HG03378 (cell line): Measurements from ENCODE around the gene TTLL1.
"Not testable (repeated sequence)": the region's sequence is repeated elsewhere in the genome, so short reads cannot be mapped to it uniquely, and the experiment has no call there.

Experiments
- ATAC-seq: cut with Tn5 transposase; IDR thresholded peaks from one replicate; pipeline ENCODE4 v1.9.1; 2021; ENCODE audit warnings: mild to moderate bottlenecking, moderate library complexity; ENCODE audit not compliant: unreplicated experiment

The TTLL1 gene

DNA sequence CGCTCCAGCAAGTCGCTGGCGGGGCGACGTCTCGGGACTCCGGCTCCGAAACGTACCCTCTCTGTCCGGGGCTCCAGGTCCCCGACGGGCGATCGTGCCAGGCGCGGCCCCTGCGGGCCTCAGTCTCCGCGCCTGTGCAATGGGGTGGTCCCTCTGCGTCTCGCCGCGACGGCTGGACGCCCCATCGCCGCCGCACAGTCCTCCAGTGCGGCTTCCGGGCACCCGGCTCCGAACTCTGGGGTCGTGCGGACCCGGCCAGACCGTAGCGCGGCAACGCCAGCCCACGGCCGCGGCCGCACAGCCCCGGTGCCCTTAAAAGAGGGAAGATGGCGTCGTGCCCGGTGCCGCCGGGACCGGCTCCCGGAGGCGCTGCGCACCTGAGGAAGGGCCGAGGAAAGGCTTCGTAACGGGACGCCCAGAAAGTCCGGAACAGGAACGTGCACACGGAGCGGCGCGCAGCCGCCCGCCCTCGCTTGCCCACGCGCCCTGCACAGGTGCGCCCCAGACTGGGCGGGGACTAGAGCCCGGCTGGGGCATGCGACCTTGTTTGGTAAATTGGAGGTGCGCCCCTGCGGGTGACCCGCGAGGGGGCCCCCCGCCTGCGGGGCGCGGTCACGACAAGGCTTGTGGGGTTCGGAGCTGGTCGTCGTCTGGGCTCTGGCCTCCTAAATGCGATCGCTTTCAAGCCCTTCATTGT is 21.9 kb upstream of the TTLL1 start:
- ATAC-seq = no peak

DNA sequence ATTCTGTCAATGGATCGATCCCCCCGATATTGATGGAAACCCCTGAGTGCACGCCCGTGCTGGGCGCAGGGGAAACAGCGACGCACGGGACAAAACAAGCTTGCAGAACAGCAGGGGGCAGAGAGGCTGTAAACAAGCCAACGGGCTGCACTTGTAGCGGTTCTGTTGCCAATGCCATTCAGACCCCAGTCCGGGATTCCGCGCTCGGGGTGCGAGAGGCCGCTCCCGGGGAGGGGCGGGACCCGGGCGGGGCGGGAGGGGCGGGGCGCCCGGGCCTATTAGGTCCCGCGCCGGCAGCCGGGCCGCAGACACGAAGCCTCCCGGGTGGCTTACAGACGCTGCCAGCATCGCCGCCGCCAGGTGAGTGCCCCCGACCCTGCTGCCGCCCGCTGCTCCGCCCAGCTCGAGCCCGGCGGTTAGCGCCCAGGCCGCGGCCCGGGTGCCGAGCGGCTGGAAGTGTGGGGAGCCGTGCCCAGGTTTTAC is 21.3 kb upstream of the TTLL1 start, which contains the start of gene BIK:
Gene BIK (plus strand): TSS at position 307 of the 483 bp plus-strand sequence. CDS start 13,273 bp downstream, outside the sequence.
- ATAC-seq = no peak

DNA sequence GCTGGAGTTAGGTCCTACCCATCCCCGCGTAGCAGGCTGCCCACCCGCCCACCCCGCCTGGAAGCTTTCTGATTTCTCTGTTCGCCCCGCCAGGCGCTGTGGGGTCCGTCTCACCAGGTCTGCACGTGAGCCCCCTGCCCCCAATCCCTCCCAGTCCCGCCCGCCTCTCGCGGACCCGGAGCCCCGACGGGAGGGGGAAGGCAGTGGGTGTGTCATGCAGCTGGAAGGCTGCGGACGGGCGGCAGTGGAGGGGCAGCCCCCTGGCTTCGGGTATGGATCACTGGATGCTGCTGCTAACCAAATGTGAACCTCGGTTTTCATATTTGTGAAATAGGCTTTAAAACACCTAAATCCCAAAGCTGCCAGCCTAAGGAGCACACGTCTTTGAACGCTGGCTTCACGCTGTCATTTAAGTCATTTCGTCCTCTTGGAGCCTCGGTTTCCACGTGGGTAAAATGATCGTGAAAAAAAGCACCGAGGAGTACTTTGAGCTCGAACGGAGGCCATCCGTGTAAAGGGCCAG is 20.8 kb upstream of the TTLL1 start:
- ATAC-seq = no peak

DNA sequence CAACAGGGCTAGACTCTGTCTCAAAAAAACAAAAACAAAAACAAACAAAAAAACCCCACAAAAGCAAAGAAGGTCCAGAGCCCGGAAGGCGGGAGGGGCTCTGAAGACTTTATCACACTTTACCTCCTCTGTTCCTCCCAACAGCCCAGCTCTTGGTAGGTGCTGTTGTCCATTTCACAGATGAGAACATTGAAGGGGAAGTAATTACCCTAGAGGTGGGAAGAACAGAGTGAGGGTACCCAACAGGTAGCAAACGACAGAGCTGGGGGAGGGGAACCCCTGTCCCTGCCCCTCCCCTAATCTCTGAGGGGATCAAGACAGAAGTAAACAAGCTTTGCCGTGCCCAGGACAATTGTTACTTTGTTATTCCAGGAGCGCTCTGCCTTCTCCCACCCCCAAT is 20.3 kb upstream of the TTLL1 start:
- no peak for ATAC-seq

DNA sequence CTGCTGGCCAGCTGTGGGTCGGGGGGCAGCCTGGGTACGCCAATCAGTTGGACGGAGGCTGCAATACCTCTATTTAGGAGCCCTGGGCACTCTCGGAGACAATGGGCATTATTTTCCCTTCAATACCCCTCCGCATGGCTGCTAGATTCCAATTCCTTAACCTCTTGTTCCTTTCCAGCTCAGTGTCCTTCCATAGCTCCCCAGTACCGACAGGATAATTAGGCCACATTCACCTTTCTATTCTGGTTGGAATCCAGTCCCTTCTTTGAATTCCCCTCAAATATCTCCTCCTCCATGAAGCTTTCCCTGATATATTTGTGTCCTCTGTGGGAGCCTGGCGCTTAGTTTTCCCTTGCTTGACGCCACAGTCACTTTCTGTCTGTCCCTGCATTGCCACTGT is 17.1 kb upstream of the TTLL1 start:
- ATAC-seq = no peak

DNA sequence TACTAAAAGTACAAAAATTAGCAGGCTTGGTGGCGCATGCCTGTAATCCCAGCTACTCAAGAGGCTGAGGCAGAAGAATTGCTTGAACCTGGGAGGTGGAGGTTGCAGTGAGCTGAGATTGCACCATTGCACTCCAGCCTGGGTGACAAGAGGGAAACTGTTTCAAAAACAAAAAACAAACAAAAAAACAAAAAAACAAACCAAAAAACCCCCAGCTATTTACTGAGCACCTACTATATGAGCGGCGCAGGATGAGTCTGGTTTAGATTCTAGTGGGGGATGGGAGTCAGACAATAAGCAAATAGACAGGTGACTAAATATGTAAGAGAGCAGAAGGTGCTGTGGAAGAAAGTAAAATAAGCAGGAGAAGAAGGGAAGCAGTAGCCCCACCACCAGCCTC is 15.8 kb upstream of the TTLL1 start:
- ATAC-seq = not testable (repeated sequence)

DNA sequence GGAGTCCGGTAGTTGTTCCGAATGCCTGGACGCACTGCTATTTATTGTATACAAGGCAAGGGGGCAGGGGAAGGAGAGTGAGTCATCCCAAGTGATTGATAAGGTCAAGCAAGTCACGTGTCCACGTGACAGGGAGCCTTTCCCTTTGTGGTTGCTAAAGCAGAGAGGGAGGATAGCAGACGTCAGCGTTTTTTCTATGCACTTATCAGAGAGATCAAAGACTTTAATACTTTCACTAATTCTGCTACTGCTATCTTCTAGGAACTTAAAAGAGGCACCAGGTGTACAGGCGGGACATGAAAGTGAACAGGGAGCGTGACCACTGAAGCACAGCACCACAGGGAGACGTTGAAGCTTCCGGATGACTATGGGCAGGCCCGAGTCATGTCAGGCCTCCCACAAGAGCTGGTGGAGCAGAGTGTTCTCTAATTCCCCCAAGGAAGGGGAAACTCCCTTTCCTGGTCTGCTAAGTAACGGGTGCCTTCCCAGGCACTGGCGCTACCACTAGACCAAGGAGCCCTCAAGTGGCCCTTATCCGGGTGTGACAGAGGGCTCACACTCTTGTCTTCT is 14.9 kb upstream of the TTLL1 start:
- ATAC-seq = not testable (repeated sequence)

DNA sequence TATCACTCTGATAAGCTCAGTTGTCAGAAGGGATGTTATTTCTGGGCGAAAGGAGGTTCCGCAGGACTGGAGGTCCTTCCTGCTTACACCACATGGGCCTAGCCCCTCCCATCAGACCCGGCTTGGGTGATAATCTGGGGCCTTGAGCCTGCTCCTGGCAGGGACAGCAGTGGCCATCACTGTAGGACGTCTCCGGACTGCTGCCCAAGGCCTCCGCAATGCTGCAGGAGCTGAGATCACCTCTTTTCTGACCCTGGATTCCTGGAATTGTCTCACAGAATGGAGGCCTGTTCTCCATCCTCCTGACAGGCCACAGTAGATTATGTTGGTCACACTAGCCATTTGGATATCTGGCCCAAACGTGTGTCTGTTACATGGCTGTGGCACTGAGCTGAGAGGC is 12.1 kb upstream of the TTLL1 start:
- no peak for ATAC-seq

DNA sequence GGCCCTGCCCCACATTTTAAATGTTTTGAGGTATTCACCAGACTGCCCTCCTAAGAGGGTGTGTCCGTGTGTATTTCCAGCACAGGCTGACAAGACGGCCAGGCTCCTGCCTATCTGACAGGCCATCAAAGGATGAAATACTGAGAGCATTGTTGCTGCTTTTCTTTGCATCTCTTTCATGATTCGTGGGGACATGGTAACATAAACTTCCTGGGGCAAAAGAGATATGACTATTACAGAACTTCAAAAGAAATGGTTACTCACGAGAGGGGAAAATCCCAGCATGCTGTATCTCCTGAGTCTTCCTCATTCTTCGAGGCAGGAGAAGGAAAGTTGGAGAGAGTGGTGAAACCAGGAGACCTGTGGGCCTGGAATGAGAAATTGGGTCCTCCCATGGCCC is 11.0 kb upstream of the TTLL1 start:
- no peak for ATAC-seq

DNA sequence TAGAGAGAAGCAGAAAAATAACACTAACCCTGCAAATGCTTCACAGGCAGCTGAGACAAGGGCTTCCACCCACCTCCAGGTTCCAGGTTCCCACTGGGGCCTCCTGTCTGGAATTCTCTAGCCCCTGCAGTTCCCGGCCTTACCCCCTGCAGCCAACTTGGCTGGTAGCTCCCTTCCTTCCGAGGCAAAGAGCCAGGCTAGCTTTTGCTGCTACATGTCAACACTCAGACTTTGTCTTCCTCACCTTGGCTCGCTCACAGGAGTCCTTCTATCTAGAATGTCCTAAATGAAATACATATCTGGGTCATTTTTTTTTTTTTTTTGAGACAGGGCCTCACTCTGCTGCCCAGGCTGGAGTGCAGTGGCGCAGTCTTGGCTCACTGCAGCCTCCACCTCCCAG is 9.9 kb upstream of the TTLL1 start:
- no peak for ATAC-seq

DNA sequence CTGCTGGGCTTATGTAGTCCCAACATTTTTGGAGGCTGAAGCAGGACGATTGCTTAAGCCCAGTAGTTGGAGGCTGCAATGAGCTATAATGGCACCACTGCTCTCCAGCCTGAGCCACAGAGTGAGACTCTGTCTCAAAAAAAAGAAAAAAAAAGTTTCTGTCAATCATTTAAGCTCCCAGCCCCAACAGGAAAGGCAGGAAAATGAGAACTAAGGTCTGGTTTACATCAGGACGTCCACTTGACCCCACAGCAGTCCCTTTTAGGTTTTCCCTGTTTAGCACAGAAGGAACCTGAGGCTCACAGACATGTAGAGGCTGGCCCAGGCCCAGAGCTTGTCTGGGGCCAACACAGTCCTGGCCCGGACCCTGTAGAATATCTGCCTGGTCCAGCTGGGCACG is 9.2 kb upstream of the TTLL1 start:
- ATAC-seq = no peak

DNA sequence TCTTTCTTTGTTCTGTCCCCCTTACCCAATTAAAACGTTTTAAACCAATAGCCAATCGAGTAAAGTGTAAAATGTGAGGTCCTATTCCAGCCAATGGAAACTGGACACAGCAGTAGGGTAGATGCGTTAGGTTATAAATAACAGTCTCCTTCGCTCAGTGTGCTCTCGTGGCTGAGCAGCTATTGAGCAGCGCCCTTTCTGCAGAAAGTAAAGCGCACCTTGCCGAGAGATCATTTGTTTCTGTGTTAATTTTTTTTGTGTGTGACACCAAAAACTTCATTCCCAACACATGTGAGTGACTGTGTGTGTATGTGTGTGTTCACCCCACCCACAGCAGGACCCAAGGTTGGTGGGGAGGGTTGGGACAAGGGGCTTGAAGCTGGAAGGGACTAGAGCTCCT is 7.2 kb upstream of the TTLL1 start:
- no peak for ATAC-seq

DNA sequence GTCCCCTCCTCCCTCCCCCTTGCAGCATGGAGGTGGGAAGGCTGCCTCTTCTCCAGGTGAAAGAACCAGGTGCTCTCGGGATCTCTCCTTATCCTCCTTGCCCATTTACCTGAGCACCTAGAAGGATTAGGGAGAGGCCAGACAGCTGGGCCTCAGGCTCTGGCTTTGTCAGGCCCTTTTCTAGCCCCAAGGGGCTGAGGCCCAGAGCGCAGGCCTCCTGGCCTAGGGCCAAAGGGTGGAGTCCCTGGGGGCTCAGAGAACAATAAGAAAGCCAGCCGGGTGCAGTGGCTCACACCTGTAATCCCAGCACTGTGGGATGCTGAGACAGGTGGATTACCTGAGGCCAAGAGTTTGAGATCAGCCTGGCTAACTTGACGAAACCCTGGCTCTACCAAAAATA is 5.4 kb upstream of the TTLL1 start:
- ATAC-seq = no peak

DNA sequence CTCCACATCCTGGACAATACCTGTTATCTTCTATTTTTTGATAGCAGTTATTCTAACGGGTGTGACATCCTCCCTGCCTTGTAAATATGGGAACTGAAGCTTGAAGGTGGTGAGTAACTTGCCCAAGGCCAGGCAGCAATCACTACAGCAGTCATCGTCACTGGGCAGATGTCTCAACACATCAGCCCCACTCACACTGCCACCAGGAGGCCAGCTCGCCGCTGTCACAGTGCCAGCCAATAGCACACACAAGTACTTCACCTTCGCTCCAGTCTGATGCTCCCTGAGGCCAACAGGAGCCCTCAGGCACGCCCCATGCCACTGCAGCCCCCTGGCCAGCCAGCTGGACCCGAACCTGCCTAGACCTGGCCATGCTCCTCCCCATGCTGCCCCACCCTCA is 4.9 kb upstream of the TTLL1 start:
- ATAC-seq = no peak

DNA sequence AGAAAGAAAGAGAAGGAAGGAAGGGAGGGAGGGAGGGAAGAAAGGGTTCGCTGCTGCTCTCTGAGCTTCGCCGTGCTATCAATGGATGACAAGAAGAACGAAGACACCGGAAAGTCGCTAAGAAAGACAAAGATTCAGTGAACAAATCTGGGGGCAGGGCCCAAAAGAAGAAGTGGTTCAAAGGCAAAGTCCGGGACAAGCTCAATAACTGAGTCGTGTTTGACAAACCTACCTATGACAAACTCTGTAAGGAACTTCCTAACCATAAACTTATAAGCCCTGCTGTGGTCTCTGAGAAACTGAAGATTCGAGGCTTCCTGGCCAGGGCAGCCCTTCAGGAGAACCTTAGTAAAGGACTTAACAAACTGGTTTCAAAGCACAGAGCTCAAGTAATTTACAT is 2.9 kb upstream of the TTLL1 start:
- no peak for ATAC-seq

DNA sequence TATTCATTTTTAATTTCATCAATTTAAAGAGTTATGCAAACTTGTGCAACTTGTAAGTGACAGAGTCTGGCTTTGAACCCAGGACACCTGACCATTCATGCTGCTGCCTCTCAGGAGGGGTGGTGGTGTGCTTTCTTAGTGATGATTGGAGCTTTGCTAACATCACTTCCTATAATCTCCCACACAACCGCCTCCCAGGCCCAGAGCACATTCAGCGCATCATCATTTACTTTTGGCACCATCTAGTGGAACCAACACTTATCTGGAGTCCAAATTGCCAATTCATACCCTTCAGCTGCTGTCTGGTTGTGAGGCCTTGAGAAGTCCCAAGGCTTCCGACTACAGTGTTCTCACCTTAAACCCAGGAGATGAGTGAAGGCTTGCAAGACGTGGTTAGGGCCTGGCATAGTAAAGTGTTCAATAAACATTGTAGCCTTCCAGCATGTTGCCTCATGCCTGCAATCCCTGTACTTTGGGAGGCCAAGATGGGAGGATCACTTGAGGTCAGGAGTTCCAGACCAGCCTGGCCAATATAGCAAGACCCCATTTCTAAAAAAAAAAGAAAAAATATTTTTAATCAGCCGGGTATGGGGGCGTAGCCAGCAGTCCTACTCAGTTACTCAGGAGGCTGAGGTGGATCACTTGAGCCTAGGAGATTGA is 1.1 kb upstream of the TTLL1 start:
- no peak for ATAC-seq

DNA sequence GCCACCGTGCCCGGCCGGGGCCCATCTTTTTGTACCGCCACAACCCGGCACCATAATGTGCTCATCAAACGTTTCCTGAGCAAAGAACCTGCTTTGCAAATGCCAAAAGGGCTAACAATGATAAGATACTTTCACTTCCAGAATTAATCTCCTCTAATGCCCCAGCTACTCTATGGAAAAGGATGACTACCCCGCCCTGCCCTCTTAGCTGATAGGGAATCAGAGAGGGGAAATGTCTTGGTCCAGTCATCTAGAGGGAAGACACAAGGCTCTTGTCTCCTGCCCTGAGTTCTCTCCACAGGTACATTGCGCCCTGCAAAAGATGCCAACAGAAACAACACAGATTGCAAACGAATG is 586 bp downstream of the TTLL1 start:
- no peak for ATAC-seq

DNA sequence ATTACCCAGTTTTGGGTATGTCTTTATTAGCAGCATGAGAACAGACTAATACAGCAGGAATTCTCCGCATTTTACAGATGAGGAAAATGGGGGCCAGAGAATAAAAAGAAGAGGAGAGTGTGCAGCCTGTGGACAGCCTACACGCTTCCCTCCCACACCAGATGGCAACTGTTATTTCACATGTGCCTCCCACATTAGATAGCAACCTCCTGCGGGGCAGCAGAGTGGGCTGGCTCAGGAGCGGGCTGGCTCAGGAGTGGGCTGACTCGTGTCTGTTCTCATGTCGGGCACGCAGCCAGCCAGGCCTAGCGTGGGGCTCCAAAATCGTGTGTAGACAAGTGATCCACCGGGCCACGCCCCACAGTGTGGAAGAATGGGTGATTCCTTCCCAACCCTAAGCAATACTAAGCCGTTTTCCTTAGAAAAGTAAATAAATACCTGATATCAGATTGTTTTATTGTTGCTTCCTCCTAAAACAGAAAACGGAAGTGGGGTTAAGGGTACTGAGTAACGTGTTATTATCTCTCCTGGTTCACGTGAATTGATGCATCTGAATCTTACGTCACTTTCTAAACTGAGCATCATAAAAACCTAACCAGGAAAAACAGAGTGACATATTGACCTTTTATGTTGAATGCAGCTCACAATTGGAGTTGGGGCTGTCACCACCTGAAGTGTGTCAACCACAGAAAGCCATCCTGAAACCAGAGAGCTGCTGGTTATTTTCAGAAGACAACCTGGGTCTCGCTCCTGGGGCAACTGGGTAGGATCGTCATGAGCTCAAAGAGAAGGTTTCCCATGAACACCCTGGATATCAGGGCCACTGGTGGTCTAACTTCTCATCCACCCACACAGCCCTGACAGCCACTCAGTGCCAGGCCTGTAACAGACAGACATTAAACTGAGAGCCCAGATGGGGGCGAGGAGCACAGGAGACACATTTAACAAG is 3.3 kb downstream of the TTLL1 start:
- ATAC-seq = no peak

DNA sequence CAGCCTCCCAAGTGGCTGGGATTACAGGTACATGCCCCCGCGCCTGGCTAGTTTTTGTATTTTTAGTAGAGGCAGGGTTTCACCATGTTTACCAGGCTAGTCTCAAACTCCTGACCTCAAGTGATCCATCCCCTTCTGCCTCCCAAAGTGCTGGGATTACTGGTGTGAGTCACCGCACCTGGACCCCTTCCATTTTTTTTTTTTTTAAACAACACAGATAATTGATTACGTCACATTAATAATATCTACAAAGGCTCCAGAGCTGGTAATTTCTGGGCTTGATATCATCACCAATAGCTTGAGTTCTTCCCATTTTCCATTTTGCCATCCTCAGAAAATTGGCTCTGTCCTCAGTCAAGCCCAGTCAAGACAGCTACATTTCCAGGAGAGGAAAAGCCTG is 7.2 kb downstream of the TTLL1 start:
- no peak for ATAC-seq

DNA sequence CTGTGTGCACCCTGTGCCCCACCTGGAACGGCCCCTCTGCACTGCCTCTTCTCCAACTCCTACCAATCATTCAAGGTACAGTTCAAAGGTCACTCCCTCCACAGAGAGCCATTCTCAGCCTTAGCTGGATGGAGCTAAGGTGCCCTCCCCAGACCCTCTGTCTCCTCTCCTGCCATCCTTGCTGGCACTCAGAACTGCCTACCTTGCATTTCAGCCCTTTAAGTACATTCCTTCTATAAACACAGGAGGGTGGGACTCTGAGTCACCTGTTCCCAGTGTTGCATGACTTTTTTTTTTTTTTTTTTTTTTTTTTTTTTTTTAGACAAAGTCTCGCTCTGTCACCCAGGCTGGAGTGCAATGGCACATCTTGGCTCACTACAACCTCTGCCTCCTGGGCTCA is 8.6 kb downstream of the TTLL1 start:
- no peak for ATAC-seq

DNA sequence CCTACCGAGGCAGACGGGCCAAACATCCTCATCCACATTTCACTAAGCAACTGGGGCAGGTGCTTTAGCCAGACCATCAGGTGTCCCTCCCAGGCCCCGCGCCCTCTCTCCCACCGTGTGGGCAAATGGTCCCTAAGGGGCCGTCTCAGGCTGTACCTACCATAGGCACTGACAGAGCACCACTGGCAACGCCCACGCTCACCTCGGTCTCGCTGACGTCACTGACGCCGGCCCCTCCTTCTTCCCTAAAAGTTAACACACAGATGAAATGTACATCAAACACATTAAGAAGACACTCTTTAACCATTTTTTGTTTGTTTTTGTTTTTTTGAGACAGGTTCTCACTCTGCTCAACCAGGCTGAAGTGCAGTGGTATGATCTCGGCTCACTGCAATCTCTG is 9.4 kb downstream of the TTLL1 start:
- ATAC-seq = no peak
